ENCODE data around the gene ZBTB14.

The ZBTB14 gene

GRCh38 chr18:5288517-5288935 is 7.0 kb downstream of the ZBTB14 start:
- no peak for DNase-seq

GRCh38 chr18:5287854-5288253 is 7.7 kb downstream of the ZBTB14 start:
- DNase-seq: no peak

GRCh38 chr18:5286525-5286924 is 9.0 kb downstream of the ZBTB14 start:
- no peak for DNase-seq

GRCh38 chr18:5285326-5285725 is 10.2 kb downstream of the ZBTB14 start:
- peak; percentile 95 for DNase-seq

- DNase-seq: no peak
These were observed 10.7 kb downstream of the ZBTB14 start for GRCh38 chr18:5284808-5285207.

- DNase-seq: no peak
These were observed 12.8 kb downstream of the ZBTB14 start for GRCh38 chr18:5282770-5283169.

- no peak for DNase-seq
These were observed 18.6 kb downstream of the ZBTB14 start for GRCh38 chr18:5276947-5277346.

GRCh38 chr18:5275872-5276271 is 19.7 kb downstream of the ZBTB14 start:
- DNase-seq: no peak

GRCh38 chr18:5268874-5269273 is 26.7 kb downstream of the ZBTB14 start:
- no peak for DNase-seq

GRCh38 chr18:5266721-5267120 is 28.8 kb downstream of the ZBTB14 start:
- no peak for DNase-seq

GRCh38 chr18:5253910-5254309 is 41.6 kb downstream of the ZBTB14 start:
- no peak for DNase-seq

GRCh38 chr18:5251117-5251516 is 44.4 kb downstream of the ZBTB14 start:
- DNase-seq: no peak

GRCh38 chr18:5250603-5251002 is 44.9 kb downstream of the ZBTB14 start:
- DNase-seq: peak; percentile 25

- DNase-seq: no peak
These were observed 50.6 kb downstream of the ZBTB14 start for GRCh38 chr18:5244941-5245340.

GRCh38 chr18:5239447-5239846 is 56.1 kb downstream of the ZBTB14 start:
- no peak for DNase-seq

Data from DMS53 (cell line).